Activated CD4-positive, alpha-beta T cell treated with anti-CD3 and anti-CD28 coated beads for 36 hours (primary cell): ENCODE data around the gene CAMK1G. TPM values are rescaled to one million over a fixed set of nuclear protein-coding genes. Genes with fewer than 3 reads are reported as not detected.

Experiments
- ATAC-seq: fragments of 200-7000 bp; cut with Tn5 transposase; one replicate; pipeline ENCODE4 v1.10.0; 2021; ENCODE audit warnings: mild to moderate bottlenecking, moderate library complexity
- CTCF ChIA-PET: fragments of 350-600 bp; sonication (Branson Sonifier 250); formaldehyde crosslinking; loops from one replicate; lab custom pipeline; 2021; ENCODE audit warnings: antibody characterized with exemption; lab: Charles Lee
- POLR2A ChIA-PET: fragments of 350-600 bp; sonication (Branson Sonifier 250); formaldehyde crosslinking; loops from one replicate; lab custom pipeline; 2021; ENCODE audit warnings: antibody characterized with exemption, inconsistent platforms; lab: Charles Lee
- DNase-seq: peaks from one replicate; pipeline ENCODE4 v3.0.0-alpha.2; 2020
- H3K27ac Mint-ChIP-seq: one replicate; pipeline ENCODE4 v1.8.0; 2021; ENCODE audit warnings: mixed read lengths
- H3K27me3 Mint-ChIP-seq: one replicate; pipeline ENCODE4 v1.8.0; 2021; ENCODE audit warnings: mixed read lengths
- H3K36me3 Mint-ChIP-seq: one replicate; pipeline ENCODE4 v1.8.0; 2021; ENCODE audit warnings: low read depth, mixed read lengths
- H3K4me1 Mint-ChIP-seq: one replicate; pipeline ENCODE4 v1.8.0; 2021; ENCODE audit warnings: mixed read lengths
- H3K4me3 Mint-ChIP-seq: one replicate; pipeline ENCODE4 v1.8.0; 2021; ENCODE audit warnings: mild to moderate bottlenecking, moderate library complexity, mixed read lengths
- H3K9me3 Mint-ChIP-seq: one replicate; pipeline ENCODE4 v1.8.0; 2021; ENCODE audit warnings: low read depth, mixed read lengths
- intact Hi-C, 2 experiments: fragments of 100-400 bp; cut with DNase I in 1 of 2; cut with micrococcal nuclease in 1 of 2; formaldehyde crosslinking; loops; one replicate each; pipeline versions ENCODE4 v1.14.2 to v1.15.1; 2022 to 2024; cut with DNase I, micrococcal nuclease
- total RNA-seq, 2 experiments: library from RNA; stranded (reverse); gene quantifications; one replicate each; pipeline ENCODE4 v1.2.3, GENCODE V29; 2021

Gene CAMK1G
- total RNA-seq, 2 experiments from 2014 or later: 0.09 to 0.23 TPM

DNA sequence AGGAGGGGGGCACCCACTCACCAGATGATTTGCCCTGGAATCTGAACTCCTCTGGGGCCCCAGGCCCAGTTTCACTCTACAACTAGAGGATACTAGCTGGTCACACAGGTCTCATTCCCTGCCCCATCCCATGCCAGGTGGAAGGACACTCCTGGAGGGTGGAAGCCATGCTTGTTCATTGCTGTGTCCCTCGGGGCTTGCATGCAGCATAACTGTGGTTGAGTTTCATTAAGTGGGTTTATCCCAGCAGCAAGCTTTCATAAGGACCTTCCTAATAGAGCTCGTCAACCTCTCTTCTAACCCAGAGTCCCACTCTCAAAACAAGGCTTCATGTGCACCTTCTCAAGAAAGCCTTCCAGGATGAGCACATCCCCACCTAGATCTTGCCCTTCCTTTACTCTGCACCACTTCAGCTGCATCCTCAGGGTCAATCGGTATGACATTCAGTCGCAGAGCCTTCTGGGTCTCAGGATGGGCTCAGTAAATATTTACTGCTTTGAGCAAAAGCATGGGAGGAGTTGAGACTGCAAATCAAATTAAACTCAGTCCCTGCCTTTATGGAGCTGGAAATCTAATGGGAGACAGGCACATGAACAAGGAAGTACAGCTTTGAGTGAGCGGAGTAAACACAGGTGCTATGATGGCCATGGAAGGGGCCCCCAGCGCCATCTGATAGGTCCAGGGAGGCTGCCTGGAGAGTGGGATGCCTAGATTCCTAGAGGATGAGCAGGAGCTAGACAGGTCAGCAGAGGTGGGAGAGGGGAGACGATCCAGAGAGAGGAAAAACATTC lies 36.4 kb downstream of the CAMK1G start:
- H3K27ac Mint-ChIP-seq: no peak overlapping the region
- no peaks in the 10 kb centered on the region for H3K9me3 Mint-ChIP-seq
- no peak for DNase-seq
- no peaks in the 10 kb centered on the region for H3K27me3 Mint-ChIP-seq
- POLR2A ChIA-PET: no interaction called here
- no peak for ATAC-seq
- H3K36me3 Mint-ChIP-seq: no peaks in the 10 kb centered on the region
- CTCF ChIA-PET: interaction anchor here (0.6 to 1.8 kb wide), 7 partner anchors 7 to 265 kb away, joined by 3 to 6 read pairs (median 3); no protein-coding TSS in a partner anchor
- no peak overlapping the region for H3K4me3 Mint-ChIP-seq
- H3K4me1 Mint-ChIP-seq: peaks cover 9% of the 10 kb centered on the region
- intact Hi-C loops: no loop called here

DNA sequence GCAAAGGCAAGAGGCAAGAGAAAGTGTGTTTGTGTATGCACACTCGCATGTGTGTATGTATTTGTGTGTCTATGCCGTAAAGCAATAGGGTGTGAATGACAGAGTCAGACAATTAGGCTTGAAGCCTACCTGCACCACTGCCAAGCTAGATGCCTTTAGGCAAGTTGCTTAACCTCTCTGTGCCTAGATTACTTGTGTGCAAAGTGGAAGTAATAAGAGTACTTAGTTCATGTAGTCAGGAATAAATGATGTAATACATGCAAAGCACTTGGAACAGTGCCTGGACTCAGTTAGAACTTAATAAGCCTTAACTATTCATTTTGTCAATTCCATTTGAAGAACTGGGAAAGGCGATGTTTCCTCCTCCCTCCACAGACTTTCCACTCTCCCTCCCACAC lies 37.0 kb downstream of the CAMK1G start:
- H3K9me3 Mint-ChIP-seq: no peaks in the 10 kb centered on the region
- no peaks in the 10 kb centered on the region for H3K27me3 Mint-ChIP-seq
- ChIA-PET POLR2A (no interaction called here), CTCF (interaction anchor here (1.0 kb wide), 1 partner anchor 16 kb away, joined by 3 read pairs; no protein-coding TSS in a partner anchor)
- no peak overlapping the region for H3K4me3 Mint-ChIP-seq
- intact Hi-C loops: no loop called here
- no peak overlapping the region for H3K27ac Mint-ChIP-seq
- H3K4me1 Mint-ChIP-seq: peaks cover 9% of the 10 kb centered on the region
- DNase-seq (no peak), ATAC-seq (no peak)
- H3K36me3 Mint-ChIP-seq: no peaks in the 10 kb centered on the region

DNA sequence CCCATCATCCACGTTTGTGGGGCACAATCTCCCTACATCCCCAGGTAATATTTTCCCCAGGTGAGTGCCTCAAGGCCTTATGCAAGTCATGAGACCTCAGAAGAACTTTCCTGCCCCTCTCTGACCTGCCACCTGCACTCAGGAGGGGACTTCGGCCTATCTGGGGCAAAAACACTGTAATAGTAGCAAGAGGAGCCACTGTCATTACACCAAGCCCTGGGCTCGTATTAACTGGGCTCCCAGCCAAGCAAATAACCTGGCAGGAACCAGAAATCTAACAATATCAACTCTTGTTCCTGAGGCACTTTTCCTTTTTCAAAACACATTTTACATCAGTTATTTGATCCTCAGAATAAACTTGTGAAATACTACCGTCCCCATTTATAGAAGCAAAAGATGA lies 37.8 kb downstream of the CAMK1G start:
- no peak overlapping the region for H3K27ac Mint-ChIP-seq
- ChIA-PET CTCF (no interaction called here), POLR2A (no interaction called here)
- DNase-seq (no peak), ATAC-seq (no peak)
- H3K9me3 Mint-ChIP-seq: no peaks in the 10 kb centered on the region
- peaks cover 9% of the 10 kb centered on the region for H3K4me1 Mint-ChIP-seq
- intact Hi-C loops: no loop called here
- no peak overlapping the region for H3K4me3 Mint-ChIP-seq
- H3K27me3 Mint-ChIP-seq: no peaks in the 10 kb centered on the region
- H3K36me3 Mint-ChIP-seq: no peaks in the 10 kb centered on the region

DNA sequence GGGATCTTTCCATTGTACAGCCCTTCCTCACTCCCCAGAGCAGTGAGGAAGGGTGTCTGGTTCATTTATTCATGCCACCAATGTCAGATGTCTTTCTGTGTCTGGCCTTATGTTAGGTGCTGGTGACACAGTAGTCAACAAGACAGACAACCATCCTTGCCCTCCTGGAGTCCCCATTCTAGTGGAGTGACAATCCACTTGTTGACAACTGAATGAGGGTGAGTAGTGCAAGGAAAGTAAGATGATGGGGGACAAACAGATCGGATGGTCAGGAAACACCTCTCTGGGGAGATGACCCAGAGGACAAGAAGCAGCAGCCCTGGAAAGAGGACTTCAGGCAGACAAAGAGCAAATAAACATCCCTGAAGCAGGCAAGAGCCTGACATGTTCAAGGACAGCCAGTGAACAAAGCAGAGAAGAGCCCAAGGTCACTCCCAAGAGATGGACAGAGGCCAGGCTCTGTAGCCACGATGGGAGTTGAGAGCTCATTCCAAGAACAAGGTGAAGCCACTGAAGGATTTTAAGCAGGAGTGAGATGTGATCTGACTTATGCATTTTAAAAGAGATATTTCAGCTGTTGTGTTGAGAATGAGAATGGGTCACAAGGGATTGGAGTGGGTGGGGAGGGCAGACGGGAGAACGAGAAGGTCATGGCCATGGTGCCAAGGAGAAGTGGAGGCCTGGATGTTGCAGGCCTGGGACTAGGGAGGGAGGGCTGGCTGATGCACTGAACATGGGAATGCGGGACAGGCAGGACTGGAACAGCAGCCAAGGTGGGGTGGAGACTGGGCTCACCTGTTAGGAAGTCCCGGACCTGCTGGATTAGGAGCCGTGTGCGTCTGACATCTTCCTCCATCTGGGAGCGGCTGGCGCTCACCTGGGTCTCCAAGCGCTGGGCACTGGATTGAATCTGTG lies 38.5 kb downstream of the CAMK1G start:
- Mint-ChIP-seq H3K4me1 (peaks cover 9% of the 10 kb centered on the region), H3K36me3 (no peaks in the 10 kb centered on the region), H3K9me3 (no peaks in the 10 kb centered on the region), H3K27ac (no peak overlapping the region), H3K4me3 (no peak overlapping the region), H3K27me3 (no peaks in the 10 kb centered on the region)
- intact Hi-C loops: no loop called here
- DNase-seq (no peak), ATAC-seq (no peak)
- POLR2A ChIA-PET: no interaction called here
- CTCF ChIA-PET: no interaction called here

DNA sequence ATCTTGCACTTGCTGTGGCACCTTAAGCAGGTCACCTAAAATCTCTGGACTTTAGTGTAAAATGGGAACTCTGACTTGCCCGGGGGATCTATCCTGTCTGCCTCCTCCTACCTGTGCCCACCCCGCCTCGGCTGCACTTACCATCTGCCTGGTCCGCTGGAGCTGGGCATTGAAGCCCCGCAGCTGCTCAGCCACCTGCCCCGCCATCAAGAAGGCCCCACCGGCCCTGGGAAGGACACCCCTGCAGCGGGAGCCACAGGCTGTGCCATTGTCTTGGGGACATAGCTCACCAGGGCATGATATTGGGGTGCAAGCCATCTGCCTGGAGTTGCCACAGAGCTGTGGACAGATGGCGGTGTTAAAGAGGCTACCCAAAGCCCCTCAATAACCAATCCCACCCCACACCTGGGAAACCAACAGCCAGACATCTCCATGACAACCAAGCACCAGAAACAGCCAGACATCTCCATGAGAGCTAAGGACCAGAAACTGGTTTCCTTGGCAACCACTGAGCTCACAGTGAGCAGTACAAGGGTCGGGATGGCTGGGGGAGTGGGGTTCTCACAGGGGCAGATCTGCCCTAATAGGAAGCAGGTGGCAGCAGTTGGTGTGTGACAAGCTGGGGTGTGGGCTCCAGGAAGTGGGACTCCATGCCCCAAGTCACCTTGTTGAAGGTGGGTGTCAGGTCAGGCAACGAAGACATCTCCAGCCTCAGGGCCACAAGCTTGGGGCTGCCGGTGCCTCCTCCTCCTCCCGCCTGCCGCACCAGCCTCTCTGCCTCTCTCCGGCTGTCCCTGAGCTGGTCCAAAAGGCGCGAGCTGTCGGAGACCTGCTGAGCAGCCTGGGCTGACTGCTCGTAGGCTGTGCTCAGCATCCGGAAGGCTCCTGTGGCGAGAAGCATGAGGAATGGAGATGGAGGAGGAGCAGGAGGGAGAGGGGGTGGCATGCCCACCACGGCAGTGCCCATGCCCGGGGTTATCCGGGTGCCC lies 39.6 kb downstream of the CAMK1G start:
- ATAC-seq (no peak), DNase-seq (no peak)
- intact Hi-C loops: no loop called here
- H3K27me3 Mint-ChIP-seq: no peaks in the 10 kb centered on the region
- H3K4me3 Mint-ChIP-seq: no peak overlapping the region
- POLR2A ChIA-PET: no interaction called here
- H3K9me3 Mint-ChIP-seq: no peaks in the 10 kb centered on the region
- no peak overlapping the region for H3K27ac Mint-ChIP-seq
- H3K4me1 Mint-ChIP-seq: peaks cover 9% of the 10 kb centered on the region
- CTCF ChIA-PET: interaction anchor here (0.5 to 1.5 kb wide), 8 partner anchors 15 to 126 kb away, joined by 3 to 7 read pairs (median 4); no protein-coding TSS in a partner anchor
- no peaks in the 10 kb centered on the region for H3K36me3 Mint-ChIP-seq

DNA sequence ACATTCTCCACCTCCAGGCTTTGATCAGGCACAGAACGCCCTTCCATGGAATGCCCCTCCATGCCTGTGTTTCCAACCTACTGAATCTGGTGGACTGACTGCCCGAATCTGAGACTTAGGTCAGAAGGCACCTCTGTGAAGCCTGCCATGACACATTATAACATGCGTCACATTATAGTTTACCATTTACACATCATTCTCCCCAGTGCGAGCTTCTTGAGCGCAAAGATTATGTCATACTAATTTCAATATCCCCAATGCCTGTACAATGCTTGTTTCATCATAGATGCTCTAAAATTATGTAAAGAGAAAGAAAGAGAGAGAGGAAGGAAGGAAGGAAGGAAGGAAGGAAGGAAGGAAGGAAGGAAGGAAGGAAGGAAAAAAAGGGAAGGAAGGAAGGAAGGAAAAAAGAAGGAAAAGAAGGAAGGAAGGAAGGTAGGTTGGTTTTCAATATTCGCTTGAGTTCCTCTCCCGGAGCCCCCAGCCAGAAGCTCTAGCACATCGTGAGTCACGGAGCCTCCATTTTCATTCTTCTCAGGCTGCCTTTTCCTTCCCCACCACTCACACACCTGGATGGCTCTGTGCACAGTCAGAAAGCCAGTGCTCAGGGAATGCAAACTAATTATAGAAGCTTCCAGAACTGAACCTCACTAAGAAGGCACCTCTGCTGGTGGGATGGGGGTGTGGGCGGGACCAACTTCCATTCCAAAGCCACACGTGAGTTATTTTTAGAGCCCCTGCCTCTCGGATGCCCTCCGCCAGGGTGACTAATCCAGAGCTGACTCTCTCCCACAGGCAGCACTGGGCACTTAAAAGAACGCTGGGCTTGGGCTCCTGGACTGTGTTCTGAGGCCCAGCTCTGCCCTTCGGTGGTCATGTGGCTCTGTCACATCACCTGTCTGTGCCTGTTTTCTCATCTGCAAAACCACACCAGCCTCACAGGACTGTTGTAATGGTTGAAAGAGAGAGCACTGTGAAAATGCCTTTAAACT lies 41.3 kb downstream of the CAMK1G start:
- no peaks in the 10 kb centered on the region for H3K36me3 Mint-ChIP-seq
- peaks cover 8% of the 10 kb centered on the region for H3K4me1 Mint-ChIP-seq
- H3K9me3 Mint-ChIP-seq: no peaks in the 10 kb centered on the region
- H3K27me3 Mint-ChIP-seq: no peaks in the 10 kb centered on the region
- intact Hi-C loops: no loop called here
- CTCF ChIA-PET: interaction anchor here (1.1 to 2.0 kb wide), 6 partner anchors 10 to 62 kb away, joined by 4 to 9 read pairs (median 4); no protein-coding TSS in a partner anchor
- ATAC-seq: no peak
- POLR2A ChIA-PET: no interaction called here
- H3K27ac Mint-ChIP-seq: no peak overlapping the region
- DNase-seq: no peak
- no peak overlapping the region for H3K4me3 Mint-ChIP-seq

DNA sequence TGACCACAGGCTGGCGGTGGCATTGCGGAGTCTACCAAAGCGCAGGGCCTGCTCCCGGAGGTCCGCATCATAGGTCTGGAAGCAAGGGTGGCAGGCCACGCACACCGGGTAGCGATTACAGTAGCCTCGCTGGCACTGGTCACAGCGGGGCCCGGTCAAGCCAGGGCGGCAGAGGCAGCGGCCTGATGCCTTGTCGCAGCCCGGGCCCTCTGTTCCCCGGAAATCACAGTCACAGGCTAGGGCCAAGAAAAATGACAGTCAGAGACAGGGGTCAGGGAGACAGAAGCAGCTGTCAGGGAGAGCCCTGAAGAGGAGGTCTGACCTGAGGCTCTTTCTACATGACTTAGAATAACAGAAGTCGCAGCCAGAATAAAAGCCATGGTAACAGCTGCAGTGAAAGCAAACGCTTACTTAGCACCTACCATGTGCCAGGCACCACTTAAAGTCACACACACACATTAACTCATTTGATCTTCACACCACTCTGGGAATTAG lies 42.3 kb downstream of the CAMK1G start:
- H3K4me3 Mint-ChIP-seq: no peak overlapping the region
- POLR2A ChIA-PET: no interaction called here
- no peaks in the 10 kb centered on the region for H3K27me3 Mint-ChIP-seq
- H3K4me1 Mint-ChIP-seq: peaks cover 8% of the 10 kb centered on the region
- H3K36me3 Mint-ChIP-seq: no peaks in the 10 kb centered on the region
- H3K9me3 Mint-ChIP-seq: no peaks in the 10 kb centered on the region
- CTCF ChIA-PET: interaction anchor here (0.5 to 2.1 kb wide), 3 partner anchors 50 to 64 kb away, joined by 3 to 19 read pairs (median 9); no protein-coding TSS in a partner anchor
- ATAC-seq (no peak), DNase-seq (no peak)
- intact Hi-C loops: loop anchor here in 1 of 2 experiments (2.0 kb wide), 1 partner anchor 67 kb away; no protein-coding TSS in a partner anchor
- no peak overlapping the region for H3K27ac Mint-ChIP-seq

DNA sequence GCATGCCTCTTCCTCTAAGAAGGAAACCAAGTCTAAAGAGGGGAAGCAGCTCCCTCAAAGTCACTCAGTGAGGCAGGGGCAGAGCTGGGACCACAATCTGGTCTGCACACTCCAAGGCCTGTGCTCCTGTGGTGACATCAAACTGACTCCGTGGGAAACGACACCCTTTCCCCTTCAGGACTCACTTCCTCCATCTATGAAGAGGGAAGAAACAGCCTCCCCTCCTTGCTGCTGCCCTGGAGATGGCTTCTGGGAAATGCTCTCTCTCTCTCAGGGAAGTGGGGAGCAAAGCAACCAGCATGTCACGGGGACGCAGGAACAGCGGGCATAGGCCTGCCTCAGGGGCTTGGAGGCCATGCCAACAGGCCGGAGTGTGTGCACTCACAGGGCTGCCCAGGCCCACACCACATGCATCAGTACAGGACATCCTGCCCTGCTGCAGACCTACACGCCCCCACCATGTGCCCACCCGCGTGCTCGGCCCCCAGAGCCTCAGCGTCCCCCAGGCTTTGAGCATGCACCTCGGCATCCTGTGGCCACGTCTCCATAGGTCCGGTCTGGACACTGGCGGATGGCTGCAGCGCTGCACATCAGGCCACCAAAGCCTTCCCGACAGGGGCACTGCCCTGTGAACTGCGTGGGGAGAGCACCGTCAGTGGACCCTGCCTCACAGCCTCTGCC lies 43.0 kb downstream of the CAMK1G start:
- no peak for DNase-seq
- POLR2A ChIA-PET: no interaction called here
- Mint-ChIP-seq H3K27ac (no peak overlapping the region), H3K9me3 (no peaks in the 10 kb centered on the region), H3K4me1 (peaks cover 8% of the 10 kb centered on the region), H3K36me3 (no peaks in the 10 kb centered on the region), H3K27me3 (no peaks in the 10 kb centered on the region), H3K4me3 (no peak overlapping the region)
- no peak for ATAC-seq
- intact Hi-C loops: loop anchor here (1.0 to 2.0 kb wide), 6 partner anchors 24 to 121 kb away; no protein-coding TSS in a partner anchor
- CTCF ChIA-PET: interaction anchor here (0.5 to 2.1 kb wide), 6 partner anchors 17 to 65 kb away, joined by 3 to 19 read pairs (median 11); no protein-coding TSS in a partner anchor

DNA sequence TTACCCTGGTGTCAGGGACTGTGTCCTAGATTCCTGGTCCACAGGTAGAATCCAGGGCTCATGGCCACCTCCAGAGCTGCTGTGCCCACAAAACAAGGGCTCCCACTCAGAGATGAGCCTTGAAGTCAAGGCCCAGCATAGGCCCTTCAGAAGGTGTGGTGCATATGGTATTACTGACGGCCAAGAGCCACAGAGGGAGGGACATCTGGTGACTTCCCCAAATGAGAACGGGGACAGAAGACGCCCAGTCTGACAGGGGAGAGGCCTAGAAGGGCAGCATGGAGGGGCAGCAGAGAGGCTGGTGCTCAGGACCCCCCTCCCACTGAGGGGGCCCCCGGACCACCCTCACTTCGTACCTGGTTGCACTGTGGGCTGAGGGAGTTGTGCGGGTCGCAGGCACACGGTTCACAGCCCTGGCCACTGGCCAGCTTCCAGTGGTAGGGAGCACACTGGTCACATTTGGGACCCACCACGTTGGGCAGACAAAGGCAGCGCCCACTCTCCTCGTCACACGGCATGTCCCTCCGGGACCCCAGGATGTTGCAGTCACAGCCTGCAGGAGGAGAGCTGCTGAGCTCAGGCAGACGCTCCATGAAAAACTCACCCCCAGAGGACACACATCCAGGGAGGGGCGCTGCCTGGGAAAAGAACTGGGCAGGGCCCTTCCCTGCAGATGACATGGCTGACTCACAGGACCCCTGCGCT lies 43.7 kb downstream of the CAMK1G start:
- H3K27ac Mint-ChIP-seq: no peak overlapping the region
- ATAC-seq (no peak), DNase-seq (no peak)
- H3K27me3 Mint-ChIP-seq: no peaks in the 10 kb centered on the region
- intact Hi-C loops: loop anchor here (1.0 to 2.0 kb wide), 6 partner anchors 25 to 120 kb away; no protein-coding TSS in a partner anchor
- CTCF ChIA-PET: interaction anchor here (0.6 to 2.1 kb wide), 23 partner anchors 8 to 1091 kb away, joined by 3 to 19 read pairs (median 4); no protein-coding TSS in a partner anchor
- H3K4me3 Mint-ChIP-seq: no peak overlapping the region
- peaks cover 8% of the 10 kb centered on the region for H3K4me1 Mint-ChIP-seq
- H3K36me3 Mint-ChIP-seq: no peaks in the 10 kb centered on the region
- H3K9me3 Mint-ChIP-seq: no peaks in the 10 kb centered on the region
- POLR2A ChIA-PET: no interaction called here
